HG03460 (cell line): ENCODE results near the gene ZNF76.

Experiments
- ATAC-seq: cut with Tn5 transposase; IDR thresholded peaks from one replicate; pipeline ENCODE4 v1.9.1; 2021; ENCODE audit not compliant: unreplicated experiment

The ZNF76 gene

GRCh38 chr6:35265523-35265922, 6.0 kb downstream of the ZNF76 start:
- ATAC-seq: no peak

DNA sequence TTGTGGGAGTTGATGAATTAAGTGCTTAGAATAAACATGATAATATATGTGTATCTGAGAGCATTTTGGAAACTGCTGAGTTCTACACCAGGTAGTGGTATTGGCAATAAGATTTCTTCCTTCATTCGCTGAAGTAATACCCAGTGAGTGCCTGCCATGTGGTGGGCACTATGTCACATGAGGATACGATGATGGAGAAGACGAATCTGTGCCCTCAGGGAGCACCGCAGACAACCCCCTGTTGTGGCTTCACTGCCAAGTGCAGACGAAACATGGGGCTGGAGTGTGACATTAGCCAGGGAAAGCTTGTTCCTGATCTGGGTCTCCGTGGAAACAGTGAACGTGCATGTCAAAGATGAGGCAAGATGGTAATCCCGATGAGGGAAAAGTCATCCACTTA, 7.9 kb downstream of the ZNF76 start:
- no peak for ATAC-seq

GRCh38 chr6:35267897-35268296, 8.4 kb downstream of the ZNF76 start:
- no peak for ATAC-seq

DNA sequence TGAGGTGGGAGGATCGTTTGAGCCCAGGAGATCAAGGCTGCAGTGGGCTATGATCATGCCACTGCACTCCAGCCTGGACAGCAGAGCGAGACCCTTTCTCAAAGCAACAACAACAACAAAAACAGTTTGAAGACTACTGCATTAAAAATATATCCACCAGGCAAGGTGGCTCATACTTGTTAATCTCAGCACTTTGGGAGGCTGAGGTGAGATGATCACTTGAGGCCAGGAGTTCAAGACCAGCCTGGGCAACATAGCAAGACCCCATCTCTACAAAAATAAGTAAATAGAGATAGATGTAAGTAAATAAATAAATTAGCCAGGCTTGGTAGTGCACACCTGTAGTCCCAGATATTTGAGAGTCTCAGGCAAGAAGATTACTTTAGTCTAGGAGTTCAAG, 12.5 kb downstream of the ZNF76 start:
- no peak for ATAC-seq

DNA sequence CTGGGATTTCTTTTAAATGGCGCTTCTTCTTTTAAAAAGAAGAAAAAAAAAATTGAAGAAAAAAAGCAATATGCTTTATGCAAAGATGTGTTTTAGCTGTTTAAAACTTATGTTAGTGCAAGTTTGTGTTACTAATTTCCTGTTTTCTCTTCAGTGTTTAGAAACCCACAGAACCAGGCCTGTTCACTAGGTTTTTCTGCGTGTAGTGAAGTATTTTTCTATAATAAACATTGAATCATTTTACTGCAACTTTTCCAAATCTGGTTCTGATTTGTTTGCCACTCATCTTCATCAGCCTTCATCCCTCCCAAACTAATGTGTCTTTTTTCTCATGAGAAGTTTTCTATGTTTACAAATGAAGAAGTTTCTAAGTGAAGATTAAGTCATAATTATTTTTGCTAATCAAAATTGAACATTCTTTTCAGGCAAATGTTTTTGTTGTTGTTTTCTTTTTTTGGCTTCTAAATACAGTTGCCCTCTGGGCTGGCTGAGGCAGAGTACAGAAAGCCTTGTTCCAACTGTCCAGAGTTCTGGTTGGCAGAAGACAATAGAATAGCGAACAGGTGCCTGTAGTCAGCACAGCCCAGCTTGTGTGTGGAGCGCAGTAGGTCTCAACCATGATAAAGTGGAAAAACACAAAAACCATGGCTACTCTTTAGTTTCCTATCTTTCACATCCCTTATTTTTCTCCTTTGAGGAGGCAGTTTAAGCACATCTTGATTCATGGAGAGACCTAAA, 14.5 kb downstream of the ZNF76 start:
- ATAC-seq: no peak

DNA sequence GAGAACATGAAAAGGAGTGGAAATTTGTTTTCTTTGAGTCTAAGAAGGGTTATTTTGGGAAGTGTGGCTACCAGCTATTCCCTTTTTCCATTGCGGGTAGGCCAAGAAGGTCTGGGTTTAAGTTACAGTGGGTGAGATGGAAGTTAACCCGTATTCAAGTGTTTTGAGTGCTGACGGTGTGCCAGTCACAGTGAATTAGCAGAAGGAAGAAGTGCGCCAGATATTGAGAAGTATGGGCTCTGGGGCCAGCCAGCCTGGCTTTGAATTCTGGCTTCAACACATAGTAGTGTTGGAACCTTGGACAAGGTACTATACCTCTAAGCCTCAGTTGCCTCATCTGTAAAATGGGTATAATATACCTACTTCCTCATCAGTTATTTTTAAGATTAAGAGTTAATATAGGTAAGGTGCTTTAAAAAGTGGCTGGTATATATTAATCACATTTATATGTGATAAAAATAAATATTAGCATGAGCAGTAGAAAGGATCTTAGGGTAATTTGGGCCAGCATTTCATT, 16.3 kb downstream of the ZNF76 start:
- no peak for ATAC-seq

DNA sequence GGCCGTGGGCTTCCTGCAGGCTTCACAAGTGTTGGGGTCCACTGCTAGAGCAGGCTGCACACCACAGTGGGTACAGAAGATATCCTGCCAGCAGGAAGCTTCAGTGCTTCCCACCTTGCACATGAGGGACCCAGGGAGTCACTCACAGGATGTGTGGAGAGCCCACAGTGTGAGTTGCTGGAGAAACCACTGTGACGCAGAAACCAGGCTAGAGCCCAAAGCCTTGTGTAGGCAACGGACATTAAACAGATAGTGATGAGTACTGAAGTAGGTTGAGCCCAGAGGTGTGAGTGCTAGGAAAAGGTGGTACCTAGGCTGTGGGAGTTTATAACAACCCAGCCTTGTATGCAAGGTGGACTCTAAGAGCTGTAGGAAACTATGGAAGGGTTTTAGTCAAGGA, 19.2 kb downstream of the ZNF76 start:
- no peak for ATAC-seq

GRCh38 chr6:35280903-35281302, 21.4 kb downstream of the ZNF76 start:
- no peak for ATAC-seq

GRCh38 chr6:35282472-35282871, 22.9 kb downstream of the ZNF76 start:
- ATAC-seq: no peak

DNA sequence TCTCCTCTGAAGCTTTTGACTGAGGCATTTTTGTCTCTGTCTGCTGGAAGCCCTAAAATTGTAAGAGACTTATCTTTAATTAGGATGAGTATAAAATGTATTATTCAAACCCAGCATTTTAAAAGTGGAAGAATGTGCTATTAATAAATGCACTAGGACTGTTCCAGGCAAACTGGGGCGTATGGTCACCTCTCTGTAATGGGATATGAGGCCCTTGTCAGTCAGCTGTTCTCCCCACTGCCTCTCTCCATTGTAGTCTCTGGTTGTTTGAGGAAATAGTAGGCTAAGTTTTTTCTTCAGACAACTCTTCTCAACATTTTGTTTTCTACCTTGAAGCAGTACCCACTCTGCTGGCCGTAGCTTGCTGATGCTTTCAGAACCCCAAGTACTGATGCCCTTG, 23.8 kb downstream of the ZNF76 start:
- ATAC-seq: no peak

- no peak for ATAC-seq
These were observed 28.3 kb downstream of the ZNF76 start for GRCh38 chr6:35287671-35288396.

DNA sequence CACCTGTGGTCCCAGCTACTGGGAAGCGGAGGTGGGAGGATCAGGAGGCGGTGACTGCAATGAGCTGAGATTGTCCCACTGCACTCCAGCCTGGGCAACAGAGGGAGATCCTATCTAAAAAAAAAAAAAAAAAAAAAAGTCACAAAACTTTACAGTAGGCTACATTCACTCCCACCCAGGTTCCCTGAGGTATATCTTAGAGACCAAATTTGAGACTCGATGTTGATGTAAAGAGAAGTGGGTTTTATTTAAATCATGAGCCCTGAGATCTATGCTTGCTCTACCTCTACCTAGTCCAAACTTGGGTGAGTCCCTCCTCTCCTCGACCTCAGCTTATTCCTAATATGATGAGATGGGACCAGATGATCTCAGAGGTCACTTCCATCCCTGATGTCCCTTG, 29.3 kb downstream of the ZNF76 start:
- ATAC-seq: no peak

GRCh38 chr6:35291491-35291890, 32.0 kb downstream of the ZNF76 start:
- no peak for ATAC-seq

DNA sequence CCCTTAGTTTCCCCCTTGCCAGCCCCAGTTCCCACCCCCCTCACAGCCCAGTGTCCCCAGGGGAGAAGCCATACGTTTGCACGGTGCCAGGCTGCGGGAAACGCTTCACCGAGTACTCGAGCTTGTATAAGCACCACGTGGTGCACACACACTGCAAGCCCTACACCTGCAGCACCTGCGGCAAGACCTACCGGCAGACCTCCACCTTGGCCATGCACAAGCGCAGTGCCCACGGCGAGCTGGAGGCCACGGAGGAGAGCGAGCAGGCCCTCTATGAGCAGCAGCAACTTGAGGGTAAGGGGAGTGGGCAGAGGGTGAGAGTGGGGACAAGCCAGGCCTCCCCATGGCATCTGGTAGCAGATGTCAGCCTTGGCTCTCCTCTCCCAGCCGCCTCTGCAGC, 33.0 kb downstream of the ZNF76 start:
- ATAC-seq: no peak

GRCh38 chr6:35293681-35294080, 34.1 kb downstream of the ZNF76 start:
- no peak for ATAC-seq

DNA sequence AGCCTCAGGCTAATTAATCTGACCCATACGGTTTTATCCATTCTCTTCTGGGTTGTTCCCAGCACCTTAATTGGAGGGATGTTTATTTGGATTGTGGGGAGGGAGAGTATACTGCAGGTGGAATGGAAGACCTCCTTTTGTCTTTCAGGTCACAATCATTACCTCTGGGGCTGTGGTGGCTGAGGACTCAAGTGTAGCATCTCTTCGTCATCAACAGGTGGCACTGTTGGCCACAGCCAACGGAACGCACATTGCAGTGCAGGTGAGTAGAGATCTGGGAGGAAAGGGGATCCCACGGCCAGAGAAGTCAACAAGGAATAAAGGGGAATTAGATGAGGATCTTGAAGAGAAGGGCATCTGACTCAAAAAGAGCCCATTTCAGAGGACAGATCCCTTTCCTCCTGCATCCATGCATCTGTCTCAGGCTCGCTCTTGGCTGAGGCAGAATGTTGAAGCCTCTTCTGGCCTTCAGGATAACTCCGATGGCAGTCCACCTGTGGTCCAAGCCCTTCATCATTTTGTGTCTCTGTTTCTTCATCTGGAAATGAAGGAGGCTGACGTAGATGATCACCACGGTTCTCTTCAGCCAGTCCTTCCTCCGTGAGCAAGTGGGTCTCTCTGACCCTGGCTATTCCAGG, 34.9 kb downstream of the ZNF76 start:
- no peak for ATAC-seq

DNA sequence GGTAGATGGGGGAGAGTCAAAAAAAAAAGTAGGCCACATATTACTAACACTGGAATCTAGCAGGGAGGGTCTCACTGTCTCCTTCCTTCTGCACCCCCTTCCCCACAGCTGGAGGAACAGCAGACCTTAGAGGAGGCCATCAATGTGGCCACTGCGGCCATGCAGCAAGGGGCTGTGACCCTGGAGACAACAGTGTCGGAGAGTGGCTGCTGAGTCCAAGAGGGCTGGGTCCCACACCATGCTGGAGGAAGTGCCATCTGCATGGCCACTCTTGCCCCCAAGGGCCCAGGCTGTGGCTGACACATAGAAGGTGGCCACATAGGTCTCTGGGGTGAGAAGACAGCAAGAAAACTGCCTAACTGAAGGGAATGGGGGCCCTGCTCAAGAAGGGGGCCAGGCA, 35.5 kb downstream of the ZNF76 start:
- no peak for ATAC-seq

DNA sequence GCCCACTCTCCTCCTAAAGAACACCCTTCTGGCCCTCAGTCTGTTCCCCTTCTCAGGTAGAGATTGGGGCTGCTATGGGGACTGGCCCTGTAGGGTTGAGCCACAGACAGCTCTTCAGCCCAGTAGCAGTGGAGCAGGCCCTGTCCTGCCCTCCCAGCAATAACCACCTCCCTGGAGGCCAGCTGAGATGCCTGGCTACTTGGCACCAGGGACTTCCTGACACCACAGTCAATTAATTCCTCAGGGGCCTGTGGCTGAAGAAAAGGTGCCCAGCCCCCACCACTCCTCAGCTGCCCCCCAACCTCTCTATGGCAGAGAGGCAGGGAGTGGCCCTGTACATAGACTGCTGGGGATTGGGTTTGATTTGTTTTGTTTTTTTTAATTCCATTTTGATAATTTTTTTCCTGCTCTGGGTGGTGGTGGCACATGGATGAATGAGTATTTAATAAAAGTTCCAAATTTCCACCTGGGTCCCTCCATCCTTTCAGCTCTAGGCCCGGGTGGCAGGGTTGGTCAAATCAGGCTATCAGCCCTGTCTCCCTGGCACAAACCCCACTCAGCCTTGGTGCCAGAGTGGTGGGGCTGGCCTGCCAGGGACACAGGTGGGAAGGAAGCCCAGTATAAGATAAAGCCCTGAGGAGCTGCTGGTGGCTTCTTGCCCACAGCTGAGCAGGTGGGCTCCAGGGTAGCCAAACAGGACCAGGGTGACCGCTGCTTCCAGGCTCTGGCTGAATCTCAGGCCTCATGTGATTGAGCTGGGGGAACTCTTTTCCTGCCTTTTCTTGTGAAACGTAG, 36.2 kb downstream of the ZNF76 start:
- no peak for ATAC-seq

DNA sequence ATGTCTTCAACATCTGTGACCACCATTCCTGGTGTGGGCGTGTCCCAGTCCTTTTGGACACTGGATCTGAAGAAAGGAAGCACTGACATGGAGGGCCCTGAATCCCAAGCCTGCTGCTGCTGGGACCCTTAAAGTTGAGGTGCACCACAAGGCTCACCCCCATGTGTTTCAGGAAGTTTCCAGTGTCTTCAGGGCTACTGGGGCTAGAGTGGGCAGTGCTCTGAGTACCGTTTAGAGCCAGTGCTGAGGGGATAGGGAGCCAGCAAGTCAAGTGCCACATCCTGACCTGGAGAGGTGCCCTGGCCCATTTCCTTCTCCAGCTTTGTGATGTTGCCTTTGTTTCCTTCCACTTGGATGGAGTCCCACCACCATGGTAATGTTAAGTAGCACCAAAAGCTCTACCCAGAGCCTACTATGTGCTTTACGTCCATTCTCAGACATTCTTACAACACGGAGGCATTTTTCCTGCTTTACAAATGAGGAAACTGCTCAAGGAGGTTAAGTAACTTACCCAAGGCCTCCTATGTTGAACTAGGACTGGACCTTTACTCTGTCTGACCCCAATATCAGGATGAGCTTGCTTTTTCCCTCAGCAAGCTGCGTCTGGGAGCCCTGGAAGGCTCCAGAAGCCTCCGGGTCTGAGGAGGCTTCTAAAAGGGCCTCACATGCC, 37.5 kb downstream of the ZNF76 start:
- no peak for ATAC-seq

- ATAC-seq: peak; percentile 78
These were observed 38.3 kb downstream of the ZNF76 start, which contains the start of gene DEF6 for GRCh38 chr6:35297601-35298481. Gene DEF6 (plus strand): TSS chr6:35297818. CDS start chr6:35297857, 39 bp downstream.
